Dedifferentiated amniotic fluid mesenchymal stem cell (primary cell): ENCODE results near the gene RPL34.

Experiments used
- DNase-seq: peaks from one replicate; pipeline ENCODE4 v3.0.0-alpha.2; 2016; ENCODE audit errors: extremely low spot score

Gene RPL34

DNA sequence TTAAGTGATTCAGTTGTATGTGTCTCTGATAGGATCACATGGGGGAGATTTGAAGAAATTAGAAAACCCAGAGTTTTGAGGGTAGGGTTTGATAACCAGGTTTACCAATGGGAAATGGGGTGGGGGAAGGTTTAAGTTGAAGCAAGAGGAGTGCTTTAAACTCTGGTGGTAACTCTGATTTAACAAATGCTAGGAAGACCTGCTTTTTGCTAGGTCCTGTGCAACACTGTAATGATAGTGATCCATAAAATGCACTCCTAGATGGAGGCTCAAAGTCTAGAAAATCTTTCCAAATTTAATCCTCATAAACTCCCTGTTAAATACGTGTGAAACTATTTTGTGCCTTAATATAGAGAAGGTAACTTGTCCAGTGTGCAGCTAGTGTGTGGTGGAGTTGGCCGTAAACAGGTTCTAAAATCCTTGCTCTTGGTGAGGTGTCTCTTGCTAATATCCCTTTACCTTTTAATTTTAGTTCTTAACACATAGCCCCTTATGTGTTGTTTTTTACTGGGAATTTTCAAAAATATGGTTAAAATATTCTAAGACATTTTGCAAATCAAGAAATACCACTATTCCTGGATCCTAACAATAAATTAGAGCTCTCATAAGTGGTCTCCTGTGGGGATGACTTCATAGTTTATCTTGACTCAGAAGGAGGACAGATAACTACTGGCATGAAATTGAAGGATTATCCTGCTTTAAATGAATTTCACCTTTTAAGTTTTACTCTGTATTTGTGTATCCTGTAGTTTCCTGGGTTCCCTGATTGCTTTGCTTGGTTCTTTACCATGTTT lies 4.1 kb downstream of the RPL34 start:
- no peak for DNase-seq

GRCh38 chr4:108626056-108626455 lies 5.7 kb downstream of the RPL34 start:
- DNase-seq, result no peak

DNA sequence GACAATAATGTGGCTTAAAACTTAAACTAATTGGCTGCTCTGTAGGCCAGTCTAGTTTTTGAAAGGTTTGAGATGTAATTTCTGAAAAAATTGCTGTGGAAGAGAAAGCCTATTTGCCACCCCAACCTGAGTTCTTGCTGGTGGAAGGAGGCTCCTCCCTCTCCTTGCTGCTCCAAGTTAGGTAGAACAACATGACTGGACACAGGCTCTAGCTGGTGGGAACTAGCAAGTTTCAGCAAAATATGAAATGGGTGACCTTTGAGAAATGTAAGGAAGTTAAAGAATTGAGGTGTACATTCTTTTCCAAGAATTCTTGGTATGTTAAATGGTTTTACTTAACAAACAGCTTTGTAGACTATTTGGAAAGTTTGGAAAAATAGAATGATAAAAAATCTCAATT lies 8.0 kb downstream of the RPL34 start:
- DNase-seq, result no peak

DNA sequence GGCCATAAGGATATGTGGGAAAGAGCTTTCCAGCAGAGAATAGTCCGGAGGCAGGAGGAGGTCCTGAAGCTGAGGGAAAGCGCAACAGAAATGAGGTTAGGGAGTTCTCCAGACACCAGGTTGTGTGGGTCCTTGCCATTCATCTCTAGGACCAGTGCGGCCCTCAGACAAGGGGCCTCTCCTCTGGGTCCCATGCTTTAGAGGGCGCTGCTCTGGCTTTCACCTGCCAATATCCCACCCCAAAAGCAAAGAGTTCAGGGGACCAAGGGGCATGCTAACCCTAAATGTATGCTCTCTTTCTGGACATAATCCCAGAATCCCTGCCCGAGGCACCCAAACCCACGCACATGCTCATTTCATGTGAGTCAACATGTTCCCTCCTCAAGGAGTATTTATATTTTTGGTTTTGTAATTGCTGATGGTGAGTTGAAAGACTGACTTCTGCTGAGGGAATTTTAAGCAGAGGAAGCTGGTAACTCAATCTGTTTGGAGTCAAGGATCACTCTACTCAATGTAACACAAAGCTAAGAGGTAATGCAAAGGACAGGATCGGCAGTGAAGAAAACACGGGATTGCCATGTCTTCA lies 14.8 kb downstream of the RPL34 start:
- no peak for DNase-seq

DNA sequence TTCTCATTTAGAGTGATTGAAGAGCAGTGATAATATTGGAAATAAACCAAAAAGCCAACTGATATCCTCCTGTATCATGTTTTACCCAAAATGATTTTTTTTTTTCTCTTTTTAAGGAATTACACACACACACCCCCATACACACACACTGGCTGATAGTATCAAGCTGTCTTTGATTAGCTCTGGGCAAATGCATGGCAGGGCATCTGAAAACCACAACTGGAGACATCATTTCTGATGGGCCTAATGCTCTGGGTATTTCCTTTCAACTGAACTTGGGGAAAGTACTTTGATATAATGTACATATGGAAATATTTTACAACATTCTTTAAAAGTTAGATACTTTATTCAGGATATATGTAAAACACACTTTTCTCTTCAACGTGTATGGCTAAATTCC lies 15.9 kb downstream of the RPL34 start:
- DNase-seq, result no peak

DNA sequence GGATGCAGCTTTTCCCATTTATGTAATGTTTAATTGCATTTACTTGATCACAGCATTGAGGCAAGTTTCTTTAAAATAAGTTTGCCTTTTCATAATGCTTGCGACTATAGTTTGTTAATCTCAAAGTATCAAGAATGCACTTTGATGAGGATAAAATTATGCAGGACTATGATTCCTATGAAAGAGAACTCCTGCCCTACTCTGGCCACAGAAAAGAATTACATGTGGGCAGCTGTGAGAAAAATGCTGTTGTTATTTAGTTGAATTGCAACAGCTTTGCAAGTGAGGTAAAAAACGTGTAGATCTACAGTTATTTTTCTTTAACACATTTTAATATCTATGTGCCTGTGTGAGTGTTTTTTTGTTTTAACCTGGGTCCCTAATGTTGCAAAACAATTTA lies 17.5 kb downstream of the RPL34 start:
- DNase-seq, result no peak

DNA sequence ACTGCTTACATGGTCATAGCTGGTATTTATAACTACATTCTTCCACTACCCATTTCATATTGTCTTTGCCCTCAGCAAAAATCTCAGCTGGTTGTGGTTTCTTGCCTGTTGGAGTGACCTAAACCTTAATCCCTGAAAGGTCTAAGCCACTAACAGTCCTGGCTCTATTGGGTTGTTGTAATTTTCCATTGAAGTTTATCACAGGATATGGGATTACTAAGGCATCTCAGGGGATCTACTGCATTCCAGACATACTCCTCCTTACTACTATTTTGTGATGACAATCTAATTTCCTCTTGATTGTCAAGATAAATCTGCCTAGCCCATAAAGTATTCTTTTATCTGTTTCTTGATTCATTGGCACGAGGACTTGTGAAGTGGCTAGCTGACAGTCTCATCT lies 23.9 kb downstream of the RPL34 start:
- peak; percentile 62 for DNase-seq

GRCh38 chr4:108646706-108647105 lies 26.3 kb downstream of the RPL34 start:
- DNase-seq, result no peak

DNA sequence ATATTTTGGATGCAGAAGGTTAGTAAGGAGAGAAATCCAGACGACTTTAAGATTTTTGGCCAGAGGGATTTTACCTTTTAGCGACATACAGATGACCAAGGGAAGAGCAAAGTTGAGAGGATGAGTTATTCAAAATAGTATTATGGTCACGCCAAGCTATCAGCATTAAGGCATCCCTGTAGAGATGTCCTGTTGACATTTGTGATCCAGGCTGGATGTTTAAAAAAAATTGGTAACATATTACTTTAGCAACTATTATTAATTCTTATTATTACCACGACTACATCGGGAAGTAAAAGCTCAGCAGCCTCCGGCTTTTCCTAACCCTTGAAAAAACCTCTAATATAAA lies 29.5 kb downstream of the RPL34 start:
- no peak for DNase-seq

DNA sequence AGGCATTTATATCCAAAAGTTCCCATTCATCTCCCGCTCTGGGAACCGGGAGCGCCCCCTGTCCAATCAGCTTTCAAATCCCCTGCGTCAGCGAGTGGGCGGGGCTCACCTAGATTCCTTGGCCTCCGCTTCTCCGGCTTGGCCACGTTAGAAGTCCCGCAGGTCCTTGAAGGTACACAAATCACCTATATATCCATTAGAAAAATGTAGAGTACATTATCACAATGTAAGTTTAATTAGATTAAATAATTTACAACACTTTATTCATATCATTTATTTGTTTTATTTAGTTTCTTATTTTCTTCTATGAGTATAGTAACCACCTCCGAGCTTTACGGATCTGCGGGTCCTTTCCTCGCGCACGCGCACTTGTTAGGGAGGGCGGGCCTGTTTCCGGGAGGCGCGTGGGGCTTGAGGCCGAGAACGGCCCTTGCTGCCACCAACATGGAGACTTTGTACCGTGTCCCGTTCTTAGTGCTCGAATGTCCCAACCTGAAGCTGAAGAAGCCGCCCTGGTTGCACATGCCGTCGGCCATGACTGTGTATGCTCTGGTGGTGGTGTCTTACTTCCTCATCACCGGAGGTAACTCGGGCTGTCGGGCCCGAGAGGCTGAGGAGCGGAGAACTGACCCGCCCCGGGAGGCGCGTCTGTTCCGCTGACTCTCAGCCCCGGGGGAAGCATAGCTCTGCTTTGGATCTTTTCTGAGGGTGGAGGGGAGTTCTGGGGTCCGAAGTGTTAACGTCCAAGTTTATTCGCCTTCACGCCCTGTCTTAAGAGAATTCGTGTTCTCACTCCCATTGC lies 30.0 kb downstream of the RPL34 start, which contains the start of gene OSTC:
Gene OSTC (plus strand): TSS at position 388 of the 802 bp plus-strand sequence. CDS start 57 bp downstream, at position 445.
- peak; percentile 99 for DNase-seq

DNA sequence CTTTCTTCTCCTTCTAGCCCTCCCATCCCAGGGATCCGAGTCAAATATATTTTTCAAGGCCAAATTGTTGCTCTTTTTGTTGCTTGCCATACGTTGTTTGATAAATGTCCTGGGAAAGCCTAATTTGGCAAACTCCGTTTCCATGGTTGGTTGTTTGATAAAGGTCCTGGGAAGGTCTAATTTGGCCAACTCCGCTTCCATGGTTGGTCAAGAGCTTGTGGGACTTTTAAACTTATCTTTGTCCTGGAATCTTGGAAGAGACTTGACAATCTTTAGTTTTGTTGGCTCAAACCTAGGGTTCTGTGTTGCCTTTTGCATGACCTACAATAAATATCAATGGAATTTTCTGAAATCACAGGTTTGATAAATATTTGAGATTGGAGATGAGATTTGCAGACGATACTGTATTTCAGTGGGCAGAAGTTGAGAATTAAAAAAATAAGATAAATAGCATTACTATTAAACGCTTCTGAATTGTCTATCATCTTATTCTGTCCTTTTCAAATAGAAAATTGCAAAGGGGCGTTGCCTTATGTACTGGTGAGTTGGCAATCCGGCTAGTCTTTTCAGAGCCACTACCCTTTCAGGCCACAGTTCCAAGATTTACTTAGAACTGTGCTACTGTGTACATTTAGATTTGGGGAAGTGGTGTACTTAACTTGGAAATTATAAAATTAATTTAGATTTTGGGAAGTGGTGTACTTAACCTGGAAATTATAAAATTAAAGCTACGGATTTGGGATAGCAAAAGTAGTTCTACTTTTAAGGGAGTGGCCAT lies 30.8 kb downstream of the RPL34 start:
- peak; percentile 60 for DNase-seq

- DNase-seq, result no peak
Measured at GRCh38 chr4:108662629-108663028, 42.3 kb downstream of the RPL34 start.

DNA sequence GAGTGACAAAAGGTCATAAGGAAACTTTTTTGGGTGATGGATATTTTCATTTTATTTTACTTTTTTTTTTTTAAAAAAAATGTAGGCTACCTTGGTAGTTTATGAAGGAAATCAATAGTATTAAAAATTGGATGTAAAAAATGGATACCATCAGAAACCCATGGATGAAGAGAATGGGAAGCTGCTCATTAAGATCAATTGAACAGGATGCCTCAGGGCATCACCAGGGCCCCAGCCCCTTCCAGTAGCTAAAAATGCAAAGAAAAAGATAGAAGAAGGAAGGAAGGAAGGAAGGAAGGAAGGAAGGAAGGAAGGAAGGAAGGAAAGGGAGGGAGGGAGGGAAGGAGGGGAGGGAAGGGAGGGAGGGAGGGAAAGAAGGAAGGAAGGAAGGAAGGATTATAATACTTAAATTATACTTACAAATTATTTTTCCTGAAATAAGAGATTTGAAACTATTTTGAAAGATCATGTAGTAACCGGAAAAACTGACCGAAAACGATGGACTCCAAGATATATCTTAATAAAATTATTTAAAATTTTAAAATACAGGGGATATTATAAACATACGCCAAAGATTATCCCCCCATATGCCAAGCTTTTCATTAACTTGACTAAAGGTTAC lies 54.1 kb downstream of the RPL34 start:
- no peak for DNase-seq
